CD4-positive, CD25-positive, alpha-beta regulatory T cell (primary cell): ENCODE measurements around the gene EPAS1. TPM values are rescaled to one million over a fixed set of nuclear protein-coding genes. Genes with fewer than 3 reads are reported as not detected.

ENCODE experiments used
- ATAC-seq, 2 donors: fragments of 150-1000 bp; cut with Tn5 transposase; one replicate each; pipeline ENCODE4 v1.10.0; 2021; ENCODE audit warnings: low read depth in 2 of 2, moderate number of reproducible peaks in 2 of 2, moderate library complexity in 1 of 2
- DNase-seq, 3 donors: peaks; one replicate each; pipeline versions ENCODE4 v3.0.0 to v3.0.0-alpha.2; 2012 to 2022; ENCODE audit warnings: mixed read lengths in 1 of 3
- H3K27ac ChIP-seq: one replicate; pipeline ENCODE4 v1.7.0; 2013; ENCODE audit warnings: mild to moderate bottlenecking, low read length; ENCODE audit not compliant: insufficient read depth, poor library complexity, severe bottlenecking
- H3K27me3 ChIP-seq: one replicate; pipeline ENCODE4 v1.7.0; 2013; ENCODE audit warnings: low read length; ENCODE audit not compliant: control insufficient read depth, insufficient read depth
- H3K36me3 ChIP-seq: one replicate; pipeline ENCODE4 v1.7.0; 2013; ENCODE audit warnings: mild to moderate bottlenecking, low read length, moderate library complexity; ENCODE audit not compliant: control insufficient read depth, insufficient read depth
- H3K4me1 ChIP-seq: 2 replicates; pipeline ENCODE4 v1.7.0; 2013; ENCODE audit warnings: mild to moderate bottlenecking, low read length; ENCODE audit not compliant: insufficient read depth, control insufficient read depth, poor library complexity, severe bottlenecking
- H3K4me3 ChIP-seq: one replicate; pipeline ENCODE4 v1.7.0; 2013; ENCODE audit warnings: low read depth, mild to moderate bottlenecking, low read length, moderate library complexity
- H3K9me3 ChIP-seq, 2 experiments: 1 replicate in 1 of 2; 2 replicates in 1 of 2; pipeline ENCODE4 v1.7.0; 2013; ENCODE audit warnings: low read length in 2 of 2, mild to moderate bottlenecking in 1 of 2, moderate library complexity in 1 of 2; ENCODE audit not compliant: control insufficient read depth in 2 of 2
- H3K27ac Mint-ChIP-seq, 3 donors: one replicate each; pipeline ENCODE4 v1.8.0; 2020 to 2022; ENCODE audit warnings: mild to moderate bottlenecking in 3 of 3, mixed read lengths in 3 of 3, moderate library complexity in 2 of 3
- H3K27me3 Mint-ChIP-seq: one replicate; pipeline ENCODE4 v1.8.0; 2022; ENCODE audit warnings: mild to moderate bottlenecking, mixed read lengths
- H3K36me3 Mint-ChIP-seq: one replicate; pipeline ENCODE4 v1.8.0; 2020; ENCODE audit warnings: mixed read lengths
- H3K4me1 Mint-ChIP-seq, 4 donors: one replicate each; pipeline ENCODE4 v1.8.0; 2020 to 2022; ENCODE audit warnings: mixed read lengths in 4 of 4, mild to moderate bottlenecking in 1 of 4
- H3K4me3 Mint-ChIP-seq, 4 donors: one replicate each; pipeline ENCODE4 v1.8.0; 2020 to 2022; ENCODE audit warnings: mild to moderate bottlenecking in 4 of 4, mixed read lengths in 4 of 4, moderate library complexity in 3 of 4
- H3K9me3 Mint-ChIP-seq, 7 donors: one replicate each; pipeline ENCODE4 v1.8.0; 2020 to 2022; ENCODE audit warnings: mixed read lengths in 7 of 7, mild to moderate bottlenecking in 3 of 7, moderate library complexity in 2 of 7
- polyA plus RNA-seq, 4 donors: library from polyadenylated mRNA; unstranded; fragments of 300-500 nt; fragmentation: Illumina TruSeq; gene quantifications; one replicate each; pipeline ENCODE4 v1.2.3, GENCODE V29; 2021
- total RNA-seq: library from RNA; stranded (reverse); gene quantifications from one replicate; pipeline ENCODE4 v1.2.3, GENCODE V29; 2022

The EPAS1 gene
- total and polyA plus RNA-seq, 5 donors from 2014 or later, result 0.22 to 4.4 (median 0.31) TPM; not detected in 2

DNA sequence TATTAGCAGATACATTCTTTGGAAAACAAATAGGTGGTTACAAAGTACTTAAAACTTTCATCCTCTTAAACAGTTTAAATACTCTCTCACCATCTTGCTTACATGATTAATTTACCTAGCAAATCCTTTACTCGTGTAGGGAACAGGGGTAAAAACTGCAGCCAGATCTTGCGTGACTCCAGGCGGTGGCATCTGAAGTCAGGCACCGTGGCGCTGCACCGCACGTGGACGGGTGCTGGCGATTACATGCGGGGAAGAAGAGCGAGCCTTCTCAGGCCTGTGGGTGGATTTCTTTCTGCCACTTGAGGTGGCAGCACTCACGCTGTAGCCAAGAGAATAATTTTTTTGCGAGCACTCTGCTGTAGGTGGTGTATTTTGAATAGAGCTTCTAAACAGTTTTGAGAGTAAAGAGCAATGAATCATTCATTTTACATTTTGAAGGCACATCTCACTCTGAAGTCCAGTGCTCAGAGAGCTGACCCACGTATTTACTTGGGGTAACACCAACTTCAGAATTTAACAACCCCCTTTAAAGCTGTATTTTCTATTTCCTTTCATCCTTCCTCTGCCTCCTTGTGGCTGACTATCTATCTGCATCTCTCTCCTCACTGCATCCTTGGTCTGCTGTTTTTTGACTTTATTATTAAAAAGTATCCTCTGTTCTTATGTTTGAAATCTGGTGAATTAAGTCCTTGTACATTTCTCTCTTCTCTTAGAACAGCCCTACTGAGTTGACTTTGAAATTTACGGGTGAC lies 68.9 kb downstream of the EPAS1 start:
- H3K4me3 Mint-ChIP-seq, result no peak overlapping the region
- no peaks in the 10 kb centered on the region for H3K36me3 ChIP-seq
- H3K27me3 Mint-ChIP-seq, result peaks cover 2% of the 10 kb centered on the region
- no peak for DNase-seq
- no peaks in the 10 kb centered on the region for H3K9me3 ChIP-seq
- H3K27me3 ChIP-seq, result no peaks in the 10 kb centered on the region
- no peaks in the 10 kb centered on the region for H3K9me3 Mint-ChIP-seq
- no peaks in the 10 kb centered on the region for H3K4me1 ChIP-seq
- H3K4me3 ChIP-seq, result no peak overlapping the region
- H3K27ac Mint-ChIP-seq, result peak overlapping the region in 1 of 3 donors; percentile 18
- peaks cover 4% of the 10 kb centered on the region for H3K36me3 Mint-ChIP-seq
- H3K27ac ChIP-seq, result no peak overlapping the region
- peaks cover 6 to 20% (median 13%) of the 10 kb centered on the region in 4 donors for H3K4me1 Mint-ChIP-seq
- ATAC-seq, result no peak

DNA sequence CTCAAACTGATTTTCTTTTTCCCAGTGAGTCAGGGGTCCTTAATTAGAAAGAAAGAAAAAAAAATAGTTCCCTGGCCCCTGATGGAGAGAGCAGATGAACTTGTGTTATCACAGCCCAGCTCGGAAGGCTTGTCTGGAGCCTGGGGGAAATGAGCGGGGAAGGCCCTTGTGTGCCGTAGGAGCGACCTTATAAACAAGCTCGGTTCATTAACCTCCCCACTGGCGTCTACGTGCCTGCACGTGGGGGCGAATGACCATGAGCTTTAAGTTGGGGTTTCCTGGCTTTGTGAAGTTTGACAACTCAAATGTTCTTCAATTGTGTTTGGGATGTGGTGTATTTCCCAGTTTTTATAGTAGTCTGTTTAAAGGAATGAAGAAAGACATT lies 69.5 kb downstream of the EPAS1 start:
- H3K36me3 Mint-ChIP-seq, result peaks cover 4% of the 10 kb centered on the region
- no peak overlapping the region for H3K4me3 ChIP-seq
- no peaks in the 10 kb centered on the region for H3K9me3 ChIP-seq
- no peaks in the 10 kb centered on the region for H3K4me1 ChIP-seq
- H3K4me1 Mint-ChIP-seq, result peaks cover 6 to 18% (median 13%) of the 10 kb centered on the region in 4 donors
- DNase-seq, result no peak
- H3K4me3 Mint-ChIP-seq, result no peak overlapping the region
- no peaks in the 10 kb centered on the region for H3K36me3 ChIP-seq
- no peaks in the 10 kb centered on the region for H3K9me3 Mint-ChIP-seq
- no peak overlapping the region for H3K27ac Mint-ChIP-seq
- ATAC-seq, result no peak
- peaks cover 5% of the 10 kb centered on the region for H3K27me3 Mint-ChIP-seq
- no peak overlapping the region for H3K27ac ChIP-seq
- no peaks in the 10 kb centered on the region for H3K27me3 ChIP-seq

DNA sequence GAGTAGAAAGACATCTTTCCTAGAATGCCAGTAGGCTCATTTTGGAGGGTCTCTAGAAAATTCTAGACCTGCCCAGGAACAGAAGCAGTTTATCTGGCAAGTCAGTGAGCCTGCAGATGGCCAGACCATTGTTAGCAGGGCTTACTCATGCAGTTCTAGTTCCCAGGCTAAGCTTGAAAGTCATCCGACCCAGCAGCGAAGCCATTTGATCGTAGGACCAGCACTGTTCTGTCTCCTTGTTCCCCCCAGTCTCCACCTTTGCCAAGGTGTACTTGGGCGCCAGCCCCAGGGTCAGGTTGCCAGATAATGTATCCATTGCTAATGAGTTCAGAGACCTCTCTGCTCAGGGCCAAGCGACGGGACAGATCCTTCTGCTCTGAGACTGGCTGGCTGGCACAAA lies 70.1 kb downstream of the EPAS1 start:
- Histone ChIP-seq H3K36me3 (no peaks in the 10 kb centered on the region), H3K27ac (no peak overlapping the region), H3K4me1 (no peaks in the 10 kb centered on the region), H3K4me3 (no peak overlapping the region), H3K9me3 (no peaks in the 10 kb centered on the region), H3K27me3 (no peaks in the 10 kb centered on the region)
- Mint-ChIP-seq H3K9me3 (no peaks in the 10 kb centered on the region), H3K4me3 (no peak overlapping the region), H3K27ac (peak overlapping the region in 1 of 3 donors; percentile 23), H3K27me3 (peaks cover 5% of the 10 kb centered on the region), H3K4me1 (peaks cover 6 to 14% (median 12%) of the 10 kb centered on the region in 4 donors), H3K36me3 (peaks cover 4% of the 10 kb centered on the region)
- DNase-seq (no peak), ATAC-seq (no peak)

DNA sequence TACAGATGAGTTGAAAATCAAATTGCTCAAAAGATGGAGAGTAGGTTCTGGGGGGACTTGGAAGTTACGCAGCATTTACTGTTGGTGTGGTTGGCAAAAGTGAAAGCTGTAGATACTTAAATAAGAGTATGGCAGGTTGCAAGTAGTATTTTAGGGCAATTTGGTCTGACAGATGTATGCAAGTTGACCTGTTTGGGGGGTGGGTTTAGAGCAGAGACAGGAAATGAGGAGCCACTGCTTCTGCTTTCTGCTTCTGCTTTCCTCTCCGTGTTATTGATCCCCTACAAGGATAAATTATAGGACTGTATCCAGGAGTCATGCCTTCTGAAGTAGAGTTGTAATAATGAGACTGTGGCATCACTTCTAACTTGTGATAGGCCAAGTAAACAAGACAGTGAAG lies 71.2 kb downstream of the EPAS1 start:
- H3K9me3 ChIP-seq, result no peaks in the 10 kb centered on the region
- H3K4me1 ChIP-seq, result no peaks in the 10 kb centered on the region
- Mint-ChIP-seq H3K27ac (peak overlapping the region in 1 of 3 donors; percentile 23), H3K4me1 (peaks cover 6 to 10% (median 9%) of the 10 kb centered on the region in 4 donors), H3K4me3 (no peak overlapping the region), H3K9me3 (no peaks in the 10 kb centered on the region), H3K36me3 (peaks cover 4% of the 10 kb centered on the region), H3K27me3 (peaks cover 5% of the 10 kb centered on the region)
- H3K36me3 ChIP-seq, result no peaks in the 10 kb centered on the region
- DNase-seq (no peak), ATAC-seq (no peak)
- H3K27ac ChIP-seq, result no peak overlapping the region
- no peaks in the 10 kb centered on the region for H3K27me3 ChIP-seq
- no peak overlapping the region for H3K4me3 ChIP-seq

DNA sequence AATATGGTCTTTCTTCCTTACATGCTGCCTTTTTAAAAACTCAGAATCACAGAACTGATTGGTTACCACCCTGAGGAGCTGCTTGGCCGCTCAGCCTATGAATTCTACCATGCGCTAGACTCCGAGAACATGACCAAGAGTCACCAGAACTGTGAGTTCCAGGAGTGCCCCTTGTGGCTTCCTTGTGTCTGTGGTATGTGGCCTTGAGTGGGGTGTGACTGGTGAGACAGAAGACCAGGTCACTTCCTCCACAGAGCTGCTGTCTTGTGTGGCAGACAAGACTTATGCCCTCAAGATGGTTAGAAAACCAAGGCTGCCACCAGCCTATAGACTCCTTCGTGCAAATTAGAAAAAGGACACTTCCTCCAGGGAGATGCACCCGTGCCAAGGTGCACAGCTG lies 72.6 kb downstream of the EPAS1 start:
- H3K4me1 Mint-ChIP-seq, result peaks cover 0 to 4% (median 3%) of the 10 kb centered on the region in 4 donors
- ATAC-seq (peak; percentile 33 to 53), DNase-seq (no peak)
- no peaks in the 10 kb centered on the region for H3K4me1 ChIP-seq
- no peak overlapping the region for H3K4me3 ChIP-seq
- no peaks in the 10 kb centered on the region for H3K9me3 ChIP-seq
- H3K27ac Mint-ChIP-seq, result peak overlapping the region in 1 of 3 donors; percentile 7
- H3K4me3 Mint-ChIP-seq, result no peak overlapping the region
- peaks cover 4% of the 10 kb centered on the region for H3K36me3 Mint-ChIP-seq
- H3K9me3 Mint-ChIP-seq, result no peaks in the 10 kb centered on the region
- no peaks in the 10 kb centered on the region for H3K36me3 ChIP-seq
- H3K27me3 ChIP-seq, result no peaks in the 10 kb centered on the region
- H3K27me3 Mint-ChIP-seq, result peaks cover 5% of the 10 kb centered on the region
- no peak overlapping the region for H3K27ac ChIP-seq

DNA sequence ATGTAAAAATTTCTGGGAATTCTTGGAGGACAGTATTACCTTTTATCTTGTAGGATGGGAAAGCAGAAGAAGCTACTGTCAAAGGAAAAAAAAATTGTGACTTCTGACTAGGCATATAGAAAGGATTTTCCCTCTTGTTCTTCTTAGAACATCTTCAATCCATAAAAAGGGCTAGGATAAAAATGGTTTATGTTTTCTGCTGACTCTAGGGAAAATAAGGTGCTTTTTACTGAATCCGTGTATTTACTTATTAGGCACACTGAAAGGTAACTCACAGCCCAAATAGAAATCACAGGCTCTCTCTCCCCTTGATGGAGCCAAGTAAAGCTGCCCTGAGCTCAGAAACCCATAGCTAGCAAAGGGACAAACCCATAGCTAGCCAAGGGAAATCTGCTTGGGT lies 74.6 kb downstream of the EPAS1 start:
- no peak overlapping the region for H3K27ac ChIP-seq
- H3K4me3 ChIP-seq, result no peak overlapping the region
- H3K27me3 ChIP-seq, result no peaks in the 10 kb centered on the region
- H3K36me3 Mint-ChIP-seq, result peaks cover 4% of the 10 kb centered on the region
- no peak overlapping the region for H3K4me3 Mint-ChIP-seq
- H3K9me3 Mint-ChIP-seq, result no peaks in the 10 kb centered on the region
- H3K36me3 ChIP-seq, result no peaks in the 10 kb centered on the region
- DNase-seq (no peak), ATAC-seq (no peak)
- no peaks in the 10 kb centered on the region for H3K9me3 ChIP-seq
- no peaks in the 10 kb centered on the region for H3K4me1 ChIP-seq
- H3K4me1 Mint-ChIP-seq, result no peaks in the 10 kb centered on the region
- peaks cover 5% of the 10 kb centered on the region for H3K27me3 Mint-ChIP-seq
- H3K27ac Mint-ChIP-seq, result peak overlapping the region in 1 of 3 donors; percentile 25

DNA sequence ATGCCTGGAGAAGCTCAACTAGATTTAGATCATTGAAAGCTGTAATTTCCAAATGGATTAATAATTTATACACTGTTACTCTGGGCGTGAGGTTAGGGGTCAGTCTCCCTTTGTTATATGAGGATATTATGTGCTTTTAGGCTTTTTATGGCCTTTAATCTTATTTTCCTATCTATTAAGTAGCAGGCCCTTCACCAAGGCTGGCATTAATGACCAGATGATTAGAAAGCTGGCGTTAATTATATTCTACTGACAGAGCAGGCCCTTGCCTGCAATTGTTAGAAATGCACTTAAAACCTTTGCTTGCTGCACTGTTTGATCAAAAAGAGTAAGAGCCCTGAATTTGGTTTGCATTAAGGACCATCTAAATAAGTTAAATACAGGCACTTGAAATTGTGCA lies 75.3 kb downstream of the EPAS1 start:
- Mint-ChIP-seq H3K9me3 (no peaks in the 10 kb centered on the region), H3K27ac (no peak overlapping the region), H3K4me3 (no peak overlapping the region), H3K36me3 (peaks cover 4% of the 10 kb centered on the region), H3K4me1 (no peaks in the 10 kb centered on the region), H3K27me3 (peaks cover 5% of the 10 kb centered on the region)
- DNase-seq (no peak), ATAC-seq (no peak)
- H3K36me3 ChIP-seq, result no peaks in the 10 kb centered on the region
- H3K4me1 ChIP-seq, result no peaks in the 10 kb centered on the region
- H3K27ac ChIP-seq, result no peak overlapping the region
- H3K4me3 ChIP-seq, result no peak overlapping the region
- H3K9me3 ChIP-seq, result no peaks in the 10 kb centered on the region
- no peaks in the 10 kb centered on the region for H3K27me3 ChIP-seq

DNA sequence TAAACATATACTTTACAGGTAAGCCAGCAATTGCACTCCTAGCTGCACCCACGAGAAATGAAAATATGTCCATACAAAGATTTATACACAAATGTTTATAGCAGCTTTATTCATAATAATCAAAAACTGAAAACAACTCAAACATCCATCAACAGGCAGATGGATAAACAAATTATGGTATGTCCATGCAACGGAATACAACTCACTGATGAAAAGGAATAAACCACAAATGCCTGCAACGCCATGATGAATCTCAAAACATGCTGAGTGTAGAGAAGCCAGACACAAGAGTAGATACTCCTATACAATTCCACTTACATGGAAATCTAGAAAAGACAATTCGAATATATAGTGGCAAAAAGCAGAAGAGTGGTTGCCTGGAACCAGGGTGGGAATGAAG lies 76.0 kb downstream of the EPAS1 start:
- no peaks in the 10 kb centered on the region for H3K4me1 ChIP-seq
- Mint-ChIP-seq H3K4me3 (no peak overlapping the region), H3K27me3 (peaks cover 5% of the 10 kb centered on the region), H3K27ac (no peak overlapping the region), H3K9me3 (no peaks in the 10 kb centered on the region), H3K4me1 (no peaks in the 10 kb centered on the region), H3K36me3 (peaks cover 4% of the 10 kb centered on the region)
- no peak for DNase-seq
- no peak overlapping the region for H3K27ac ChIP-seq
- H3K27me3 ChIP-seq, result no peaks in the 10 kb centered on the region
- ATAC-seq, result no peak
- no peaks in the 10 kb centered on the region for H3K9me3 ChIP-seq
- no peaks in the 10 kb centered on the region for H3K36me3 ChIP-seq
- H3K4me3 ChIP-seq, result no peak overlapping the region
